HCT116 (cell line): ENCODE data around the gene CCDC92. TPM values are rescaled to one million over a fixed set of nuclear protein-coding genes. Genes with fewer than 3 reads are reported as not detected.
"Not testable (repeated sequence)": the region's sequence is repeated elsewhere in the genome, so short reads cannot be mapped to it uniquely, and the experiment has no call there.

Source experiments
- ATAC-seq: fragments of 200-7000 bp; cut with Tn5 transposase; 2 replicates; pipeline ENCODE4 v1.9.1; 2020; ENCODE audit warnings: mild to moderate bottlenecking, moderate library complexity
- BruUV-seq: library from RNA; stranded (reverse); fragments of 400-500 nt; replicated peaks from 2 replicates; lab custom pipeline; 2021; lab: Mats Ljungman, UMichigan
- CTCF ChIA-PET: fragments of 300-600 bp; sonication (Branson Sonifier 250); formaldehyde crosslinking; loops from one replicate; lab custom pipeline; 2021; ENCODE audit warnings: antibody characterized with exemption; lab: Charles Lee
- POLR2A ChIA-PET: fragments of 300-600, 350-600 bp; sonication (Branson Sonifier 250); formaldehyde crosslinking; loops from one replicate; lab custom pipeline; 2021; ENCODE audit warnings: antibody characterized with exemption; lab: Charles Lee
- RAD21 ChIA-PET, 2 experiments: fragments of 300-600 bp; sonication (Branson Sonifier 250); formaldehyde crosslinking; loops; one replicate each; lab custom pipeline; 2023; ENCODE audit warnings: low total read pairs in 2 of 2; ENCODE audit not compliant: uncharacterized antibody in 2 of 2, unreplicated experiment in 2 of 2, low non-redundant PET in 1 of 2; lab: Charles Lee
- DNase-seq: peaks from one replicate; pipeline ENCODE4 v3.0.0-alpha.2; 2010; ENCODE audit warnings: low read depth, low spot score
- H2AFZ ChIP-seq: fragments of 200-600 bp; shearing (Covaris generic), sonication (generic); 2 replicates; pipeline ENCODE4 v1.6.1; 2017; ENCODE audit warnings: low read depth, mixed run types, mixed read lengths, antibody characterized with exemption, low read length; ENCODE audit not compliant: poor library complexity, severe bottlenecking
- H3K27ac ChIP-seq: 2 replicates; pipeline ENCODE4 v1.5.1; 2012; ENCODE audit warnings: low read depth, low read length
- H3K27me3 ChIP-seq: fragments of 200-600 bp; sonication (generic); 2 replicates; pipeline ENCODE4 v1.6.1; 2016; ENCODE audit warnings: mixed run types, low read length, mixed read lengths; ENCODE audit not compliant: insufficient read depth
- H3K36me3 ChIP-seq, 2 experiments: fragments of 200-500 bp in 1 of 2; fragments of 200-600 bp in 1 of 2; sonication (Bioruptor generic) in 1 of 2; sonication (generic) in 1 of 2; 2 replicates each; pipeline versions ENCODE4 v1.5.1 to v1.6.1; 2014 to 2016; ENCODE audit warnings: low read length in 2 of 2, inconsistent platforms in 1 of 2, mixed read lengths in 1 of 2, mixed run types in 1 of 2; ENCODE audit not compliant: insufficient read depth in 2 of 2, control insufficient read depth in 1 of 2
- H3K4me1 ChIP-seq, 2 experiments: fragments of 200-600 bp in 1 of 2; sonication (generic) in 1 of 2; 2 replicates each; pipeline versions ENCODE4 v1.5.1 to v1.6.1; 2012 to 2017; ENCODE audit warnings: low read length in 2 of 2, inconsistent platforms in 1 of 2, mild to moderate bottlenecking in 1 of 2, mixed read lengths in 1 of 2, mixed run types in 1 of 2, moderate library complexity in 1 of 2; ENCODE audit not compliant: insufficient read depth in 2 of 2, control insufficient read depth in 1 of 2
- H3K4me2 ChIP-seq: fragments of 200-600 bp; sonication (generic); 2 replicates; pipeline ENCODE4 v1.6.1; 2017; ENCODE audit warnings: mixed run types, low read length, mixed read lengths
- H3K4me3 ChIP-seq, 2 experiments: fragments of 200-600 bp in 1 of 2; sonication (generic) in 1 of 2; replicated peaks in 1 of 2; 2 replicates each; pipeline ENCODE4 v1.5.1; 2011 to 2016; ENCODE audit warnings: low read length in 2 of 2, control low read depth in 1 of 2, low read depth in 1 of 2, mild to moderate bottlenecking in 1 of 2, mixed read lengths in 1 of 2, mixed run types in 1 of 2
- H3K79me2 ChIP-seq: fragments of 200-600 bp; sonication (generic); 2 replicates; pipeline ENCODE4 v1.6.1; 2017; ENCODE audit warnings: mild to moderate bottlenecking, mixed run types, low read length, moderate library complexity, mixed read lengths; ENCODE audit not compliant: insufficient read depth
- H3K9ac ChIP-seq: fragments of 200-600 bp; sonication (generic); 2 replicates; pipeline ENCODE4 v1.6.1; 2016; ENCODE audit warnings: low read length, mixed read lengths
- H3K9me2 ChIP-seq: fragments of 200-600 bp; sonication (generic), shearing (Covaris generic); 2 replicates; pipeline ENCODE4 v1.6.1; 2017; ENCODE audit warnings: mixed run types, mild to moderate bottlenecking, moderate library complexity; ENCODE audit not compliant: insufficient read depth
- H3K9me3 ChIP-seq, 2 experiments: fragments of 200-500 bp in 1 of 2; fragments of 200-600 bp in 1 of 2; sonication (Bioruptor generic) in 1 of 2; sonication (generic) in 1 of 2; 2 replicates each; pipeline ENCODE4 v1.6.1; 2014 to 2017; ENCODE audit warnings: low read length in 2 of 2, mixed read lengths in 2 of 2, inconsistent platforms in 1 of 2, low read depth in 1 of 2, mild to moderate bottlenecking in 1 of 2, mixed run types in 1 of 2, moderate library complexity in 1 of 2; ENCODE audit not compliant: control insufficient read depth in 1 of 2, insufficient read depth in 1 of 2
- H4K20me1 ChIP-seq: fragments of 200-600 bp; sonication (generic), shearing (Covaris generic); 2 replicates; pipeline ENCODE4 v1.6.1; 2017; ENCODE audit warnings: mixed run types, mild to moderate bottlenecking, moderate library complexity; ENCODE audit not compliant: insufficient read depth
- intact Hi-C: fragments of 100-400 bp; cut with micrococcal nuclease; formaldehyde crosslinking; loops from 2 replicates; pipeline ENCODE4 v1.10.0; 2022
- total RNA-seq: library from RNA; stranded (reverse); gene quantifications from one replicate; pipeline ENCODE4 v1.2.1, GENCODE V29; 2021; ENCODE audit not compliant: unreplicated experiment
- TF ChIP-seq, protein P1 (sequence below): IDR thresholded peaks from 2 replicates; pipeline ENCODE4 v1.6.1; 2011; ENCODE audit warnings: mild to moderate bottlenecking, low read length, moderate library complexity; ENCODE audit not compliant: insufficient replicate concordance; ENCODE audit errors: extremely low read depth

The CCDC92 gene
- total RNA-seq, 1 experiment from 2014 or later: 9.7 TPM

DNA sequence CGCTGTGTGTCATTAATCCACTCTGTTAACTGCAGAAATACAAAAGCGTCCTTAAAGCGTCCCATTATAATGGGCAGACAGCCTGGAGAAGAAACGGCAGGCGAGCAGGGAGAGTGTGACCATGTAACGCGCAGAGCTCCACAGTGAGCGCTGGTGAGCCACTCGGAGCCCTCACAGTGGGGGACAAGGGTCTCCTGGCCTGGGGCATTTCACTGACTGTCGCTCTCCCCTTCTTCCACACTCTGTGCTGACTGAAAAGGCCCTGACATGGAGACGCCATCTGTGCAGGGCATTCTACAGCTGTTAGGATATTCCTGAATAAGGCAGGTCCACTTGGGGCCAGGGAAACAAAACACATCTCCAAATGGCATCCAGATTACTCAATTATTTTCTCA lies 24.2 kb downstream of the CCDC92 start:
- no peak overlapping the region for H3K4me2 ChIP-seq
- no peaks in the 10 kb centered on the region for H3K4me1 ChIP-seq
- DNase-seq: no peak
- no peaks in the 10 kb centered on the region for H3K36me3 ChIP-seq
- H2AFZ ChIP-seq: no peak overlapping the region
- no peaks in the 10 kb centered on the region for H3K79me2 ChIP-seq
- no peak overlapping the region for H3K9ac ChIP-seq
- BruUV-seq: no TSS peak
- ATAC-seq: no peak
- H4K20me1 ChIP-seq: no peaks in the 10 kb centered on the region
- H3K27ac ChIP-seq: no peak overlapping the region
- intact Hi-C loops: no loop called here
- no peaks in the 10 kb centered on the region for H3K9me2 ChIP-seq
- ChIA-PET RAD21 (no interaction called here), CTCF (no interaction called here), POLR2A (no interaction called here)
- no peaks in the 10 kb centered on the region for H3K27me3 ChIP-seq
- no peak overlapping the region for H3K4me3 ChIP-seq
- TF ChIP-seq, protein P1, sequence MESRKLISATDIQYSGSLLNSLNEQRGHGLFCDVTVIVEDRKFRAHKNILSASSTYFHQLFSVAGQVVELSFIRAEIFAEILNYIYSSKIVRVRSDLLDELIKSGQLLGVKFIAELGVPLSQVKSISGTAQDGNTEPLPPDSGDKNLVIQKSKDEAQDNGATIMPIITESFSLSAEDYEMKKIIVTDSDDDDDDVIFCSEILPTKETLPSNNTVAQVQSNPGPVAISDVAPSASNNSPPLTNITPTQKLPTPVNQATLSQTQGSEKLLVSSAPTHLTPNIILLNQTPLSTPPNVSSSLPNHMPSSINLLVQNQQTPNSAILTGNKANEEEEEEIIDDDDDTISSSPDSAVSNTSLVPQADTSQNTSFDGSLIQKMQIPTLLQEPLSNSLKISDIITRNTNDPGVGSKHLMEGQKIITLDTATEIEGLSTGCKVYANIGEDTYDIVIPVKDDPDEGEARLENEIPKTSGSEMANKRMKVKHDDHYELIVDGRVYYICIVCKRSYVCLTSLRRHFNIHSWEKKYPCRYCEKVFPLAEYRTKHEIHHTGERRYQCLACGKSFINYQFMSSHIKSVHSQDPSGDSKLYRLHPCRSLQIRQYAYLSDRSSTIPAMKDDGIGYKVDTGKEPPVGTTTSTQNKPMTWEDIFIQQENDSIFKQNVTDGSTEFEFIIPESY: no peak
- TF ChIP-seq, all 23 proteins: peak for 0
- H3K9me3 ChIP-seq: no peaks in the 10 kb centered on the region

DNA sequence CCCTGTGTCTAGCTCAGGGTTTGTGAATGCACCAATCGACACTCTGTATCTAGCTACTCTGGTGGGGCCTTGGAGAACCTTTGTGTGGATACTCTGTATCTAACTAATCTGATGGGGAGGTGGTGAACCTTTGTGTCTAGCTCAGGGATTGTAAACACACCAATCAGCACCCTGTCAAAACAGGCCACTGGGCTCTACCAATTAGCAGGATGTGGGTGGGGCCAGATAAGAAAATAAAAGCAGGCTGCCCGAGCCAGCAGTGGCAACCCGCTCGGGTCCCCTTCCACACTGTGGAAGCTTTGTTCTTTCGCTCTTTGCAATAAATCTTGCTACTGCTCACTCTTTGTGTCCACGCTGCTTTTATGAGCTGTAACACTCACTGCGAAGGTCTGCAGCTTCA lies 25.1 kb downstream of the CCDC92 start:
- H3K4me3 ChIP-seq, H3K9me2 ChIP-seq, BruUV-seq, H3K36me3 ChIP-seq, H3K27ac ChIP-seq, POLR2A ChIA-PET, CTCF ChIA-PET, intact Hi-C loops, H3K4me1 ChIP-seq, H4K20me1 ChIP-seq, ATAC-seq, H3K9me3 ChIP-seq, H3K4me2 ChIP-seq, H3K79me2 ChIP-seq, H3K27me3 ChIP-seq, H3K9ac ChIP-seq, DNase-seq, H2AFZ ChIP-seq, RAD21 ChIA-PET: not testable (repeated sequence)

DNA sequence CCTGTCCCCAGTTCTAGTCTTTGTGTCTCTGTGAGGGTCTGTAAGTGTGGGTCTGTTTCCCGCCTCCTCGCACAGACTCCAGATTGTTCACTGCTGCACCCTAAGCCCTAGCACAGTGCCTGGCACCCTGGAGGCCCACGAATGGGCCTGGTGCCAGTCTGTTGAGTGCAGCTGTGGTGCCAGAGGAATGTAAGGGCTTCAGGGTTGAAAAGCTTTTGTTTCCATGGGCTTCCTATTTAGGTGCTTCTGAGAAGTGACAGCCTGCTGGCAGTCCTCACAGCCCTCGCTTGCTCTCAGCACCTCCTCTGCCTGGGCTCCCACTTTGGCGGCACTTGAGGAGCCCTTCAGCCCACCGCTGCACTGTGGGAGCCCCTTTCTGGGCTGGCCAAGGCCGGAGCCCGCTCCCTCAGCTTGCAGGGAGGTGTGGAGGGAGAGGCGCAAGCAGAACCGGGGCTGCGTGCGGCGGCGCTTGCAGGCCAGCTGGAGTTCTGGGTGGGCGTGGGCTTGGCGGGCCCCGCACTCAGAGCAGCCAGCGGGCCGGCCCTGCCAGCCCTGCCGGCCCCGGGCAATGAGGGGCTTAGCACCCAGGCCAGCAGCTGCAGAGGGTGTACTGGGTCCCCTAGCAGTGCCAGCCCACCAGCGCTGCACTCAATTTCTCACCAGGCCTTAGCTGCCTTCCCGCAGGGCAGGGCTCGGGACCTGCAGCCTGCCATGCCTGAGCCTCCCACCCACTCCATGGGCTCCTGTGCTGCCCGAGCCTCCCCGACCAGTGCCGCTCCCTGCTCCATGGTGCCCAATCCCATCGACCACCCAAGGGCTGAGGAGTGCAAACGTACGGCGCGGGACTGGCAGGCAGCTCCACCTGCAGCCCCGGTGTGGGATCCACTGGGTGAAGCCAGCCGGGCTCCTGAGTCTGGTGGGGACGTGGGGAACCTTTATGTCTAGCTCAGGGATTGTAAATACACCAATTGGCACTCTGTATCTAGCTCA lies 25.8 kb downstream of the CCDC92 start:
- CTCF ChIA-PET, H3K36me3 ChIP-seq, intact Hi-C loops, RAD21 ChIA-PET, H3K4me1 ChIP-seq, POLR2A ChIA-PET, H3K4me3 ChIP-seq, H3K9ac ChIP-seq, BruUV-seq, H4K20me1 ChIP-seq, ATAC-seq, DNase-seq, H3K79me2 ChIP-seq, H3K9me3 ChIP-seq, H2AFZ ChIP-seq, H3K27me3 ChIP-seq, H3K4me2 ChIP-seq, H3K27ac ChIP-seq, H3K9me2 ChIP-seq: not testable (repeated sequence)
